Fibroblast of villous mesenchyme (primary cell): ENCODE measurements around the gene MCM9. TPM values are rescaled to one million over a fixed set of nuclear protein-coding genes. Genes with fewer than 3 reads are reported as not detected.
A peak's percentile ranks its signal among the peaks of the same experiment; 100 is the strongest.

ENCODE experiments used
- DNase-seq: peaks from one replicate; pipeline ENCODE4 v3.0.0-alpha.2; 2010; ENCODE audit warnings: low read depth
- H3K4me3 ChIP-seq: 2 replicates; pipeline ENCODE4 v1.5.1; 2011; ENCODE audit warnings: low read depth, mild to moderate bottlenecking, low read length
- total RNA-seq: library from RNA; depleted of rRNA; stranded (reverse); fragments of >200 nt; gene quantifications from 2 replicates; pipeline ENCODE4 v1.2.3, GENCODE V29; 2012
- TF ChIP-seq, protein P1 (sequence below): IDR thresholded peaks from 2 replicates; pipeline ENCODE4 v1.5.1; 2012; ENCODE audit warnings: low read depth, mild to moderate bottlenecking, low read length; ENCODE audit not compliant: insufficient read depth

MCM9 gene
- total RNA-seq, 1 donor, result 15.1 TPM

DNA sequence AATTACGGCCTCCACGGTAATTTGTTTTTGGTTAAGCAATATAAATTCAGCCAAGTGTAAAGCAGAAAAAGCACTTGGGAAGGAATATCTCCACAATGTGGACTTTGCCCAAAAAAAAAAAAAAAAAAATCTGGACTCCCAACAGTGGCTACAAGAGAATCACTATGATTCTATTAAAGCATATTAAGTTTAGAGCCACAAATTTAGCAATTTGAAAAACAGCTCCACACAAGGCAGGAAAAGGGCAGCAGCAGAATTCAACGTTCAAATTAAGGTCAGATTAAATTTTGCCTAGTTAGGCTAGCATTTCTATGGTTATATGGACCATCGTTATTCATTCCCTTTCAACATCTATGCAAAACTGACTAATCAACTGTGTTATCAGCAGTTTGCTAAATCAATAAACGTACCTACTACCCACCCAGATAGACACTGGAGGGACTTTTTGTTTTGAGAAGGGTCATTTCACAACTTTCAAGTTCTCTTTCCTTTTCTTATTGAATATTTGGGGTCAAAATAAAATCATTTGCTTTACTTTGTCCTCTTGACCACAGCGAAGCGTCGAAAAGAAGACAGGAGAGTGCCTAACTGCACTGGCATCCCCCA is 1.0 kb downstream of the MCM9 start:
- no peak for DNase-seq
- peak overlapping the region; percentile 95 for H3K4me3 ChIP-seq
- TF ChIP-seq, protein P1, sequence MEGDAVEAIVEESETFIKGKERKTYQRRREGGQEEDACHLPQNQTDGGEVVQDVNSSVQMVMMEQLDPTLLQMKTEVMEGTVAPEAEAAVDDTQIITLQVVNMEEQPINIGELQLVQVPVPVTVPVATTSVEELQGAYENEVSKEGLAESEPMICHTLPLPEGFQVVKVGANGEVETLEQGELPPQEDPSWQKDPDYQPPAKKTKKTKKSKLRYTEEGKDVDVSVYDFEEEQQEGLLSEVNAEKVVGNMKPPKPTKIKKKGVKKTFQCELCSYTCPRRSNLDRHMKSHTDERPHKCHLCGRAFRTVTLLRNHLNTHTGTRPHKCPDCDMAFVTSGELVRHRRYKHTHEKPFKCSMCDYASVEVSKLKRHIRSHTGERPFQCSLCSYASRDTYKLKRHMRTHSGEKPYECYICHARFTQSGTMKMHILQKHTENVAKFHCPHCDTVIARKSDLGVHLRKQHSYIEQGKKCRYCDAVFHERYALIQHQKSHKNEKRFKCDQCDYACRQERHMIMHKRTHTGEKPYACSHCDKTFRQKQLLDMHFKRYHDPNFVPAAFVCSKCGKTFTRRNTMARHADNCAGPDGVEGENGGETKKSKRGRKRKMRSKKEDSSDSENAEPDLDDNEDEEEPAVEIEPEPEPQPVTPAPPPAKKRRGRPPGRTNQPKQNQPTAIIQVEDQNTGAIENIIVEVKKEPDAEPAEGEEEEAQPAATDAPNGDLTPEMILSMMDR, result no peak

DNA sequence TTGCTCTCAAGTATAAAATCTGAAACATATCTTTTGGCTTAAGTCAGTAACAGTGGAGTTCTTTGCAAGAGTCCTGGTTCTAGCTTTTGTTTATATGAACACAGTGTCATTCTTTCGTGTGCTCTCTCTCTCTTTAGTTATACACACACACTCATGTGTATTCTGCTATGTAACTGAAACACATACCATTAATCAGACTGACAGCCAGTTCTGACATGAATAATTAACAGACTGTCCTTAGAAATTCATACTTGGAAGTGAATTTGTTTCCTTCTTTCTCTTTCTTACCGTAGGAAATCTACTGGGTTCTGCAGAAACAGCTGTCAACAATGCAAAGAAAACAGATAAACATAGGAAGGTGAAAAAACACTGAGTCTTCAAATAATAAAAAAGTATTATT is 2.5 kb downstream of the MCM9 start:
- H3K4me3 ChIP-seq, result no peak overlapping the region
- TF ChIP-seq, protein P1, result no peak
- DNase-seq, result no peak

DNA sequence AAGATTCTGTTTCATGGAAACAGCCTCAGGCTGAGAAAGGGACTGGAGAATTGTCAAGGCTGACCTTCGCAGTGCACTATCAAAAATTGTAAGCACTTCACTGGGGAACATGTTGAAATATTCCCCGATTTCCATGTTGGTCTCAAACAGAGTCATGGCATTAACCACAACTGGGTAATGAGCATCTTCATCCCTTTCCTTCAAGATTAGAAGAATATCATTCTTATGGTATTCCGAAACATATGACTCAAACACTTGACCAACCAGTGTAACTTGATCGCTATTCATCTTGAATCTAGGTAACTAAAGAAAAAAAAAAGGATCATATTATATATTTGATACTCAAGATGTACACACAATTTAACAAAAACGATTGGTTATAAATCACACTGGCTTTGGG is 3.5 kb downstream of the MCM9 start:
- no peak overlapping the region for H3K4me3 ChIP-seq
- TF ChIP-seq, protein P1, result no peak
- no peak for DNase-seq

DNA sequence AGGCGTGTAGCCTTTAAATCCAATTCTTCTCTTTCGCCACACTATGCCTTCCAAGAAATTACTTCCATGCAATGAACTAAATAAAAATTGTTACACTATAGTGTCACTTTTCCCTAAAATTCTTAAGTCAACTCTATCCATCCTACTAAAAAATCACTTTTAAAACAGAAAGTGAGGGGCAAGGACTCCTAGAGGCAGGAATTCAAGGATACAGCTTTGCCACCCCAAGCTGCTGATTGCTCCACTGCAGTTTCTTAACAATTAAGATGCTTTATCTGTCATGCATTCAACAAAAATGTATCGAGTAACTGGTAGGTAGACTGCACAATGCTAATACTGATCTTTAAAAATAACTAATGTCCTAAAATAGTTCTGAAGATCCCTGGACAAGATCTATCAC is 4.3 kb downstream of the MCM9 start:
- TF ChIP-seq, protein P1, result peak; percentile 15
- DNase-seq, result no peak

DNA sequence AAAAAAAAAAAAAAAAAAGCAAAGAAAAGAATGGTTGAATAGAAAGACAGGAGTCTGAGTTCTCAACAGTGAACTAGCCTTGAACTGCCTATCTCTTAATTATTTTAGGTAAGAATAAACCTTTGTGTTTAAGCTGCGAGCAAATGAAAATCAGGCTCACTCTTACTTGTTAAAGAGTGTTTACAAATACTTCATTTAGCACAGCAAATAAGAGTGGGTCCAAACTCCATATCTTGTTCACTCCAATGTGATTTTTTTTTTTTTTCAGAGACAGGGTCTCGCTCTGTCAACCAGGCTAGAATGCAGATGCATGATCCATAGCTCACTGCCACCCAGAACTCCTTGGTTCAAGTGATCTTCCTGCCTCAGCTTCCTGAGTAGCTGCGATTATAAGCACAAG is 11.9 kb downstream of the MCM9 start:
- TF ChIP-seq, protein P1, result no peak
- H3K4me3 ChIP-seq, result no peak overlapping the region
- no peak for DNase-seq

More for the DNA sequence above, 4.3 kb downstream of the MCM9 start:
- H3K4me3 ChIP-seq, result no peak overlapping the region

DNA sequence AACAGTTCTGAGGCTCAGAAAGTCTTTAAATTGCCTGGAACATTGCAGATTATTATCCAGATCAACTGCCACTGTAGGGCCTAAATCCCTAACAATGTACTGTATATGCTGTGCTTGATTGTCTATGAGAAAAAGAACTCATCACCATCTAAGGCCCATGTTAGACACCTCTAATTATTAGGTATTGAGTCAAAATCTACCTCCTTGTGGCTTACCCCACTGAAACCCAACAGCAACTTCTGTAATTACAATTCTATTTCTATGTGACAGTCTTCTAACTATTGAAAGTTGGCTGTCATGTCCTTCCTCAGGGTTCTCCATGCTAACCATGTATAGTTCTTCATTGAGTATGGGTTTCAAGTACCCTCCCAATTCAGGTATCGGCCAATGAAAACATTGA is 13.9 kb downstream of the MCM9 start:
- TF ChIP-seq, protein P1, result no peak
- H3K4me3 ChIP-seq, result no peak overlapping the region
- no peak for DNase-seq

DNA sequence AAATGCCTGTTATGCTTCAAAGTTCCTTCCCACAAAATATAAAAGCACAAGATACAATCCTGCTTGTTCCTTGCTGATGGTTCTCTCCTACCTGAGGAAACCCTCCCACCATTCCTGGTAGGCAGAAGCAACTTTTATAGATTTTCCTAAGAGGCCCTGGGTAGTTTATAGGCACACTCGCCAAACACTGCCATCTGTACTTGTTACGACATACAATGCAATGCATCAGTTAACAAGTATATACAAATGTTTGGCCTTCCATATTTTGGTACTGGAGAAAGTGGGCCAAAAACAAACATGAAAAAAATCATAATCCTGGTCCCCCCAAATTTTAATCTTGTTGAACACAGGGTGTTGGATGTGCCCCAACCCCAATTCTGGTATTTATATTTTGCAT is 16.6 kb downstream of the MCM9 start:
- H3K4me3 ChIP-seq, result no peak overlapping the region
- TF ChIP-seq, protein P1, result no peak
- DNase-seq, result peak; percentile 48
